Measurements from ENCODE around the gene SKIL.

DNA sequence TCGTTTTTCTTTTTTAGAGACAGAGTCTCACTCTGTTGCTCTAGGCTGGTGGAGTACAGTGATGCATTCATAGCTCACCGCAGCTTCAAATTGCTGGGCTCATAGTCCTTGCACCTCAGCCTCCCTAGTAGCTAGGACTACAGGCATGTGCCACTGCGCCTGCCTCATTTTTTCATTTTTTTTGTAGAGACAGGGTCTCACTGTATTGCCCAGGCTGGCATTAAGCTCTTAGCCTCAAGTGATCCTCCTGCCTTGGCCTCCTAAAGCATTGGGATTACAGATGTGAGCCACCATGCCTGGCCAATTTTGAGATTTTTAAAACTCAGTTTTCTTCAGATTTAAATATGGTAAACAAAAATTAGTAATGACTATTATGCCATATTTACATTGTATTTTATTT is 29.0 kb downstream of the SKIL start:
- TF ChIP-seq EZH2 (optimal IDR thresholded peaks at IDR 0.05; ENCODE audit: low read depth, low read length) (no peak), EZH2phosphoT487 (IDR thresholded peaks at IDR 0.05; ENCODE audit: low read length) (no peak)
- TF ChIP-seq, protein P1, sequence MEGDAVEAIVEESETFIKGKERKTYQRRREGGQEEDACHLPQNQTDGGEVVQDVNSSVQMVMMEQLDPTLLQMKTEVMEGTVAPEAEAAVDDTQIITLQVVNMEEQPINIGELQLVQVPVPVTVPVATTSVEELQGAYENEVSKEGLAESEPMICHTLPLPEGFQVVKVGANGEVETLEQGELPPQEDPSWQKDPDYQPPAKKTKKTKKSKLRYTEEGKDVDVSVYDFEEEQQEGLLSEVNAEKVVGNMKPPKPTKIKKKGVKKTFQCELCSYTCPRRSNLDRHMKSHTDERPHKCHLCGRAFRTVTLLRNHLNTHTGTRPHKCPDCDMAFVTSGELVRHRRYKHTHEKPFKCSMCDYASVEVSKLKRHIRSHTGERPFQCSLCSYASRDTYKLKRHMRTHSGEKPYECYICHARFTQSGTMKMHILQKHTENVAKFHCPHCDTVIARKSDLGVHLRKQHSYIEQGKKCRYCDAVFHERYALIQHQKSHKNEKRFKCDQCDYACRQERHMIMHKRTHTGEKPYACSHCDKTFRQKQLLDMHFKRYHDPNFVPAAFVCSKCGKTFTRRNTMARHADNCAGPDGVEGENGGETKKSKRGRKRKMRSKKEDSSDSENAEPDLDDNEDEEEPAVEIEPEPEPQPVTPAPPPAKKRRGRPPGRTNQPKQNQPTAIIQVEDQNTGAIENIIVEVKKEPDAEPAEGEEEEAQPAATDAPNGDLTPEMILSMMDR (IDR thresholded peaks at IDR 0.05; ENCODE audit: low read length) = no peak

Data from MM.1S (cell line).